H1 (cell line): Measurements from ENCODE around the gene CREB3L1. TPM values are rescaled to one million over a fixed set of nuclear protein-coding genes. Genes with fewer than 3 reads are reported as not detected.

Experiments used
- CTCF ChIA-PET: fragments of 300-600 bp; sonication (Branson Sonifier 250); formaldehyde crosslinking; loops from one replicate; lab custom pipeline; 2021; ENCODE audit not compliant: partially characterized antibody; lab: Charles Lee
- POLR2A ChIA-PET: fragments of 300-600 bp; sonication (Branson Sonifier 250); formaldehyde crosslinking; loops from one replicate; lab custom pipeline; 2021; ENCODE audit warnings: inconsistent platforms; ENCODE audit not compliant: partially characterized antibody; lab: Charles Lee
- DNase-seq, 2 experiments: peaks; one replicate each; pipeline versions ENCODE4 v3.0.0 to v3.0.0-alpha.2; 2010 to 2022; ENCODE audit warnings: low spot score in 2 of 2, low read depth in 1 of 2, mixed read lengths in 1 of 2
- FAIRE-seq: peaks from 2 replicates; lab custom pipeline; 2011; peaks lifted over from hg19 to GRCh38; lab: Jason Lieb, UNC
- H2AFZ ChIP-seq: 2 replicates; pipeline ENCODE4 v1.8.1; 2012; ENCODE audit warnings: low read length, inconsistent platforms
- H2AK5ac ChIP-seq: 2 replicates; pipeline ENCODE4 v1.6.1; 2013; ENCODE audit warnings: low read depth, low read length
- H2BK120ac ChIP-seq: replicated peaks from 2 replicates; pipeline ENCODE3; 2013; ENCODE audit warnings: low read depth, low read length, inconsistent platforms
- H2BK12ac ChIP-seq: 2 replicates; pipeline ENCODE4 v1.6.1; 2013; ENCODE audit warnings: low read depth, low read length
- H2BK15ac ChIP-seq: 2 replicates; pipeline ENCODE4 v1.6.1; 2013; ENCODE audit warnings: low read length
- H2BK20ac ChIP-seq: 2 replicates; pipeline ENCODE4 v1.6.1; 2013; ENCODE audit warnings: low read length
- H2BK5ac ChIP-seq: 2 replicates; pipeline ENCODE4 v1.6.1; 2013; ENCODE audit warnings: low read depth, low read length
- H3K14ac ChIP-seq: 2 replicates; pipeline ENCODE4 v1.6.1; 2013; ENCODE audit warnings: inconsistent platforms; ENCODE audit not compliant: insufficient read length
- H3K18ac ChIP-seq: 2 replicates; pipeline ENCODE4 v1.6.1; 2013; ENCODE audit warnings: low read length; ENCODE audit errors: extremely low read depth
- H3K23ac ChIP-seq: 2 replicates; pipeline ENCODE4 v1.6.1; 2013; ENCODE audit warnings: inconsistent platforms; ENCODE audit not compliant: insufficient read length
- H3K23me2 ChIP-seq: 2 replicates; pipeline ENCODE4 v1.6.1; 2013; ENCODE audit warnings: low read depth, low read length
- H3K27ac ChIP-seq: 2 replicates; pipeline ENCODE4 v1.6.1; 2011; ENCODE audit warnings: low read depth, low read length, inconsistent platforms
- H3K27me3 ChIP-seq, 4 experiments: replicated peaks in 1 of 4; 1 replicate in 1 of 4; 2 replicates in 3 of 4; pipeline versions ENCODE4 v1.6.1 to v1.8.1; 2011 to 2013; ENCODE audit warnings: low read length in 3 of 4, mild to moderate bottlenecking in 3 of 4, inconsistent platforms in 2 of 4, mixed read lengths in 2 of 4, moderate library complexity in 1 of 4; ENCODE audit not compliant: control insufficient read depth in 3 of 4, insufficient read depth in 3 of 4; ENCODE audit errors: extremely low read depth in 1 of 4
- H3K36me3 ChIP-seq, 4 experiments: 2 replicates each; pipeline versions ENCODE4 v1.6.1 to v1.8.1; 2011 to 2013; ENCODE audit warnings: mild to moderate bottlenecking in 4 of 4, low read length in 3 of 4, moderate library complexity in 2 of 4, control low read depth in 1 of 4, inconsistent platforms in 1 of 4; ENCODE audit not compliant: insufficient read depth in 4 of 4, control insufficient read depth in 2 of 4
- H3K4ac ChIP-seq: replicated peaks from 2 replicates; pipeline ENCODE3; 2013; ENCODE audit warnings: low read length, low read depth, mixed read lengths, inconsistent platforms; ENCODE audit not compliant: insufficient read length
- H3K4me1 ChIP-seq, 4 experiments: replicated peaks in 1 of 4; 1 replicate in 1 of 4; 2 replicates in 3 of 4; pipeline versions ENCODE4 v1.6.1 to v1.8.1; 2011 to 2013; ENCODE audit warnings: low read length in 3 of 4, inconsistent platforms in 2 of 4, mixed read lengths in 1 of 4; ENCODE audit not compliant: insufficient read depth in 4 of 4, control insufficient read depth in 3 of 4
- H3K4me2 ChIP-seq, 2 experiments: 2 replicates each; pipeline versions ENCODE4 v1.6.1 to v1.8.1; 2011 to 2013; ENCODE audit warnings: low read depth in 2 of 2, low read length in 2 of 2, control low read depth in 1 of 2, inconsistent platforms in 1 of 2, mild to moderate bottlenecking in 1 of 2; ENCODE audit not compliant: insufficient read depth in 1 of 2
- H3K4me3 ChIP-seq, 4 experiments: fragments of 200-600, 300-600 bp in 1 of 4; sonication (generic), shearing (Covaris generic), sonication (Bioruptor Twin) in 1 of 4; 2 replicates each; pipeline versions ENCODE4 v1.5.1 to v1.8.1; 2011 to 2016; ENCODE audit warnings: low read length in 4 of 4, low read depth in 3 of 4, control low read depth in 2 of 4, inconsistent platforms in 2 of 4, mild to moderate bottlenecking in 2 of 4, mixed read lengths in 1 of 4, moderate library complexity in 1 of 4; ENCODE audit not compliant: insufficient read depth in 2 of 4; ENCODE audit errors: extremely low read depth in 1 of 4
- H3K56ac ChIP-seq: replicated peaks from 2 replicates; pipeline ENCODE3; 2013; ENCODE audit warnings: low read depth, mild to moderate bottlenecking, mixed read lengths, low read length, inconsistent platforms; ENCODE audit not compliant: insufficient read length
- H3K79me1 ChIP-seq: 2 replicates; pipeline ENCODE4 v1.6.1; 2013; ENCODE audit warnings: low read depth, low read length, control low read depth
- H3K79me2 ChIP-seq, 2 experiments: 2 replicates each; pipeline versions ENCODE4 v1.6.1 to v1.8.1; 2012 to 2013; ENCODE audit warnings: low read length in 2 of 2, mild to moderate bottlenecking in 2 of 2, inconsistent platforms in 1 of 2; ENCODE audit not compliant: insufficient read depth in 2 of 2, control insufficient read depth in 1 of 2
- H3K9ac ChIP-seq, 4 experiments: replicated peaks in 1 of 4; 1 replicate in 1 of 4; 2 replicates in 3 of 4; pipeline versions ENCODE4 v1.6.1 to v1.8.1; 2011 to 2013; ENCODE audit warnings: low read depth in 3 of 4, low read length in 3 of 4, control low read depth in 2 of 4, mild to moderate bottlenecking in 2 of 4, moderate library complexity in 2 of 4, inconsistent platforms in 1 of 4; ENCODE audit errors: extremely low read depth in 1 of 4
- H3K9me3 ChIP-seq, 2 experiments: 2 replicates each; pipeline versions ENCODE4 v1.6.1 to v1.8.1; 2012 to 2013; ENCODE audit warnings: mild to moderate bottlenecking in 2 of 2, moderate library complexity in 2 of 2, control low read depth in 1 of 2, inconsistent platforms in 1 of 2, low read depth in 1 of 2, low read length in 1 of 2, mixed read lengths in 1 of 2; ENCODE audit not compliant: insufficient read depth in 2 of 2
- H4K20me1 ChIP-seq, 2 experiments: replicated peaks in 1 of 2; 2 replicates each; pipeline versions ENCODE3 to v1.8.1; 2011 to 2013; ENCODE audit warnings: inconsistent platforms in 2 of 2, low read length in 2 of 2, mild to moderate bottlenecking in 1 of 2; ENCODE audit not compliant: insufficient read depth in 2 of 2, control insufficient read depth in 1 of 2
- H4K5ac ChIP-seq: 2 replicates; pipeline ENCODE4 v1.6.1; 2013; ENCODE audit warnings: low read length, low read depth, mixed read lengths, inconsistent platforms; ENCODE audit not compliant: insufficient read length
- H4K8ac ChIP-seq: 2 replicates; pipeline ENCODE4 v1.8.0; 2013; ENCODE audit warnings: mild to moderate bottlenecking, moderate library complexity, low read length, inconsistent platforms; ENCODE audit not compliant: insufficient read depth; ENCODE audit errors: extremely low read depth
- H4K91ac ChIP-seq: replicated peaks from 2 replicates; pipeline ENCODE3; 2013; ENCODE audit warnings: low read length, mixed read lengths, inconsistent platforms; ENCODE audit not compliant: insufficient read length
- BCL11A ChIP-seq, 2 experiments: IDR thresholded peaks; one replicate each; pipeline ENCODE4 v1.6.1; 2011; ENCODE audit warnings: low read depth in 2 of 2, low read length in 2 of 2, mild to moderate bottlenecking in 2 of 2
- EZH2 ChIP-seq: fragments of 200-600 bp; sonication (generic); IDR thresholded peaks from 2 replicates; pipeline ENCODE4 v1.7.1; 2012; ENCODE audit warnings: low read depth, mild to moderate bottlenecking, moderate library complexity, low read length, inconsistent platforms; ENCODE audit not compliant: severe bottlenecking
- KDM4A ChIP-seq: IDR thresholded peaks from one replicate; pipeline ENCODE4 v1.7.1; 2012; ENCODE audit warnings: low read depth, mild to moderate bottlenecking, moderate library complexity, low read length, inconsistent platforms; ENCODE audit not compliant: severe bottlenecking
- SIN3A ChIP-seq, 2 experiments: IDR thresholded peaks in 1 of 2; conservative IDR thresholded peaks in 1 of 2; 2 replicates each; pipeline ENCODE4 v1.6.1; 2011 to 2012; ENCODE audit warnings: low read length in 2 of 2, improper control_type of control experiment in 1 of 2, low read depth in 1 of 2, mild to moderate bottlenecking in 1 of 2
- SP2 ChIP-seq: IDR thresholded peaks from 2 replicates; pipeline ENCODE4 v1.6.1; 2012; ENCODE audit warnings: mild to moderate bottlenecking, low read length, inconsistent platforms
- SP4 ChIP-seq: IDR thresholded peaks from 2 replicates; pipeline ENCODE4 v1.6.1; 2012; ENCODE audit warnings: low read length, inconsistent platforms
- YY1 ChIP-seq: IDR thresholded peaks from 2 replicates; pipeline ENCODE4 v1.6.1; 2011; ENCODE audit warnings: low read depth, mild to moderate bottlenecking, low read length
- WGBS, 2 experiments: shearing (Covaris generic) in 1 of 2; methylation state at CpG; one replicate each; pipeline versions ENCODE4 v1.1.6 to v1.1.7; 2013 to 2015; ENCODE audit warnings: low lambda C conversion rate in 2 of 2, mixed read lengths in 2 of 2, inconsistent platforms in 1 of 2, low coverage in 1 of 2, missing lambda C conversion rate in 1 of 2; ENCODE audit not compliant: insufficient replicate concordance in 2 of 2, insufficient coverage in 1 of 2, insufficient read length in 1 of 2; ENCODE audit errors: extremely low coverage in 1 of 2, missing lambda C conversion rate in 1 of 2; 5-methylcytosine and 5-hydroxymethylcytosine counted together
- polyA plus RNA-seq, 7 experiments: library from polyadenylated mRNA; depleted of rRNA in 3 of 7; stranded (reverse) in 5 of 7; unstranded in 2 of 7; fragments of >200 nt in 5 of 7; fragments of 200-250 nt in 2 of 7; gene quantifications; 1 replicate in 5 of 7; 2 replicates in 1 of 7; 4 replicates in 1 of 7; pipeline versions ENCODE4 v1.2.1 to v1.2.3, GENCODE V29; 2011 to 2013; ENCODE audit warnings: missing spikeins in 2 of 7, mixed read lengths in 2 of 7
- total RNA-seq: library from RNA; stranded (reverse); fragmentation: NEBNext Ultra II Directional; extraction: Animal tissue kit (Norgen Biotek cat#: 25700); gene quantifications from 2 replicates; pipeline ENCODE4 v1.2.1, GENCODE V29; 2021
- TF ChIP-seq, protein P1 (sequence below), 3 experiments: IDR thresholded peaks; 1 replicate in 2 of 3; 2 replicates in 1 of 3; pipeline versions ENCODE4 v1.5.1 to v1.6.1; 2011; ENCODE audit warnings: low read length in 3 of 3, mild to moderate bottlenecking in 3 of 3, inconsistent platforms in 2 of 3, low read depth in 1 of 3, moderate library complexity in 1 of 3; ENCODE audit not compliant: insufficient read depth in 1 of 3; ENCODE audit errors: control extremely low read depth in 1 of 3
- TF ChIP-seq, protein P2 (sequence below): IDR thresholded peaks from 2 replicates; pipeline ENCODE4 v1.6.1; 2011; ENCODE audit warnings: low read depth, mild to moderate bottlenecking, low read length; ENCODE audit not compliant: insufficient read depth

CREB3L1 gene
- total and polyA plus RNA-seq, 2 of the 8 experiments (the other 6 are each of a cell fraction or from before 2014, with no cell fraction given): 4.1 to 12.7 TPM

DNA sequence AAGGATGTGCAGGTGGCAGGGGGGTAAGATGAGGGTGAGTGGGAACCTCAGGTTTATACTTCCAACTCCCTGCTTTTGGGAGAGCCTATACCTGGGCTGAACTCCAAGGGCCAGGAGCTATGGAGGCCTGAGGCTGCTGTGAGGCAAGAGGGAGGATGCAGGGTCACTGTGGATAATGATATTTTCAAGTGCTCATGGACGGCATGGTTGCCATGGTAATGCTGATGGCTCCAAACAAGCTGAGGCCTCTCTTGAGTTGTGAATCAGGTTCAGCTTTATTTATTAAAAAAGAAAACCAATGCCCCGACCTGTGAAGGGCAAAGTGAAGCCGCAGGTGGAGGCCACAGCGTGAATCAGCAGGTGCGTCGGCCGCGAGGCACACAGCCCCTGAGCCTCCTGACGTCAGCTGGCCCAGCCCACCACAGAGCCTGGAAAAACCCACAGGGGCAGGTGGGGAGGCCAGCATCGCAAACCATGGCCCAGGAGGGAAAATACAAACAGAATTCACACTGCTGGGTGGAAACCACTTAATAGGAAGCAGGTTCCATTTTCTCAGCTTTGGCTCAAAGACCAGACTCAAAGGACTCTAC lies 17.4 kb upstream of the CREB3L1 start:
- POLR2A ChIA-PET: interaction anchor here (1.0 to 1.8 kb wide), 3 partner anchors 8 to 17 kb away, joined by 4 to 6 read pairs (median 4); no protein-coding TSS in a partner anchor
- no peak overlapping the region for H3K4me2 ChIP-seq
- H3K4ac ChIP-seq: no peak overlapping the region
- TF ChIP-seq BCL11A (IDR thresholded peaks at IDR 0.05; ENCODE audit: low read depth in 2 of 2, low read length in 2 of 2) (no peak), EZH2 (no peak), SP4 (no peak), KDM4A (no peak), YY1 (no peak), SP2 (no peak), SIN3A (conservative IDR thresholded peaks at IDR 0.05 in 1 of 2, IDR thresholded peaks at IDR 0.05 in 1 of 2; ENCODE audit: low read depth in 1 of 2, low read length in 2 of 2) (no peak)
- TF ChIP-seq, protein P1, sequence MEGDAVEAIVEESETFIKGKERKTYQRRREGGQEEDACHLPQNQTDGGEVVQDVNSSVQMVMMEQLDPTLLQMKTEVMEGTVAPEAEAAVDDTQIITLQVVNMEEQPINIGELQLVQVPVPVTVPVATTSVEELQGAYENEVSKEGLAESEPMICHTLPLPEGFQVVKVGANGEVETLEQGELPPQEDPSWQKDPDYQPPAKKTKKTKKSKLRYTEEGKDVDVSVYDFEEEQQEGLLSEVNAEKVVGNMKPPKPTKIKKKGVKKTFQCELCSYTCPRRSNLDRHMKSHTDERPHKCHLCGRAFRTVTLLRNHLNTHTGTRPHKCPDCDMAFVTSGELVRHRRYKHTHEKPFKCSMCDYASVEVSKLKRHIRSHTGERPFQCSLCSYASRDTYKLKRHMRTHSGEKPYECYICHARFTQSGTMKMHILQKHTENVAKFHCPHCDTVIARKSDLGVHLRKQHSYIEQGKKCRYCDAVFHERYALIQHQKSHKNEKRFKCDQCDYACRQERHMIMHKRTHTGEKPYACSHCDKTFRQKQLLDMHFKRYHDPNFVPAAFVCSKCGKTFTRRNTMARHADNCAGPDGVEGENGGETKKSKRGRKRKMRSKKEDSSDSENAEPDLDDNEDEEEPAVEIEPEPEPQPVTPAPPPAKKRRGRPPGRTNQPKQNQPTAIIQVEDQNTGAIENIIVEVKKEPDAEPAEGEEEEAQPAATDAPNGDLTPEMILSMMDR (IDR thresholded peaks at IDR 0.05; ENCODE audit: control extremely low read depth in 1 of 3, insufficient read depth in 1 of 3, low read depth in 1 of 3, low read length in 3 of 3): no peak
- TF ChIP-seq, protein P2, sequence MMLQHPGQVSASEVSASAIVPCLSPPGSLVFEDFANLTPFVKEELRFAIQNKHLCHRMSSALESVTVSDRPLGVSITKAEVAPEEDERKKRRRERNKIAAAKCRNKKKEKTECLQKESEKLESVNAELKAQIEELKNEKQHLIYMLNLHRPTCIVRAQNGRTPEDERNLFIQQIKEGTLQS: no peak

More for the DNA sequence above, 17.4 kb upstream of the CREB3L1 start:
- Histone ChIP-seq H3K4me1 (0 out of 7 replicates have a peak, but pooled peaks cover 0 to 2% (median 0%) of the 10 kb centered on the region in 4 experiments), H2AK5ac (no peak overlapping the region), H3K36me3 (no peaks in the 10 kb centered on the region), H4K91ac (no peak overlapping the region), H3K79me1 (no peaks in the 10 kb centered on the region), H3K18ac (no peak overlapping the region), H2BK120ac (no peak overlapping the region), H2AFZ (no peak overlapping the region), H3K23me2 (no peaks in the 10 kb centered on the region), H2BK12ac (0 out of 2 replicates have a peak overlapping the region, but pooled peaks have one; percentile 27), H3K79me2 (no peaks in the 10 kb centered on the region), H4K20me1 (no peaks in the 10 kb centered on the region), H3K9me3 (no peaks in the 10 kb centered on the region), H3K27me3 (no peaks in the 10 kb centered on the region), H3K9ac (no peak overlapping the region), H3K27ac (no peak overlapping the region), H3K56ac (no peak overlapping the region), H3K14ac (no peak overlapping the region), H2BK5ac (no peak overlapping the region), H3K4me3 (no peak overlapping the region), H4K5ac (no peak overlapping the region), H4K8ac (0 out of 2 replicates have a peak overlapping the region, but pooled peaks have one; percentile 15), H3K23ac (no peak overlapping the region), H2BK20ac (no peak overlapping the region), H2BK15ac (no peak overlapping the region)
- WGBS, 2 experiments: 82% methylated on average over 10 of the region's 10 CpGs; no CpG with 5 or more reads in 1 of the 2 experiments
- CTCF ChIA-PET: interaction anchor here (0.8 to 2.6 kb wide), 12 partner anchors 11 to 295 kb away, joined by 3 to 14 read pairs (median 4); partner anchors contain the start of gene CREB3L1
- DNase-seq: no peak
- no peak for FAIRE-seq
